Right kidney (tissue), 9 donors: ENCODE measurements around the gene GDF15.
A peak's percentile ranks its signal among the peaks of the same experiment; 100 is the strongest.
"Not testable (repeated sequence)": the region's sequence is repeated elsewhere in the genome, so short reads cannot be mapped to it uniquely, and the experiment has no call there.

Source experiments
- DNase-seq: peaks from one replicate; pipeline ENCODE4 v3.0.0-alpha.2; 2016
- long read RNA-seq, 8 donors: transcript quantifications; one replicate each; lab custom pipeline, GENCODE V29; 2026

GDF15 gene
- long read RNA-seq, donor 1, partial matches to known transcripts: 0 of 1 reads
- long read RNA-seq, donor 1, other reads (novel, unspliced or antisense): 0 of 1 reads
- long read RNA-seq, donor 2, partial matches to known transcripts: 0 of 2 reads
- long read RNA-seq, donor 2, other reads (novel, unspliced or antisense): 0 of 2 reads
- long read RNA-seq, donor 3, partial matches to known transcripts: 0 of 4 reads
- long read RNA-seq, donor 3, other reads (novel, unspliced or antisense): 0 of 4 reads
- long read RNA-seq, donor 4: 0 reads
- long read RNA-seq, donor 5, transcript GDF15-201 (2 exons, 1,200 nt): major isoform, 5 of 5 reads
- long read RNA-seq, donor 5, partial matches to known transcripts: 0 of 5 reads
- long read RNA-seq, donor 5, other reads (novel, unspliced or antisense): 0 of 5 reads
- long read RNA-seq, donor 6, transcript GDF15-201 (2 exons, 1,200 nt): major isoform, 7 of 8 reads
- long read RNA-seq, donor 6, partial matches to known transcripts: 0 of 8 reads
- long read RNA-seq, donor 6, other reads (novel, unspliced or antisense): 0 of 8 reads
- long read RNA-seq, donor 7: 0 reads
- long read RNA-seq, donor 8, partial matches to known transcripts: 0 of 2 reads
- long read RNA-seq, donor 8, other reads (novel, unspliced or antisense): 0 of 2 reads

- DNase-seq: no peak
Observed at GRCh38 chr19:18385675-18386542, at the start of gene GDF15. GDF15 (plus strand) TSS chr19:18386158; CDS start chr19:18386190, 32 bp downstream.

- DNase-seq: no peak
Observed at GRCh38 chr19:18338541-18338940, 47.4 kb upstream of the GDF15 start.

- no peak for DNase-seq
Observed at GRCh38 chr19:18339723-18340122, 46.2 kb upstream of the GDF15 start.

- peak; percentile 61 for DNase-seq
Observed at GRCh38 chr19:18340190-18340989, 45.6 kb upstream of the GDF15 start, which contains the start of gene PGPEP1. PGPEP1 (plus strand) TSS chr19:18340598; CDS start chr19:18340682, 84 bp downstream.

- no peak for DNase-seq
Observed at GRCh38 chr19:18340990-18341868, 44.7 kb upstream of the GDF15 start.

GRCh38 chr19:18342090-18342632, 43.8 kb upstream of the GDF15 start:
- no peak for DNase-seq

- no peak for DNase-seq
Observed at GRCh38 chr19:18344582-18344950, 41.4 kb upstream of the GDF15 start.

GRCh38 chr19:18345296-18345695, 40.7 kb upstream of the GDF15 start:
- DNase-seq: no peak

- no peak for DNase-seq
Observed at GRCh38 chr19:18346091-18346490, 39.9 kb upstream of the GDF15 start.

GRCh38 chr19:18348171-18348570, 37.8 kb upstream of the GDF15 start:
- no peak for DNase-seq

- DNase-seq: not testable (repeated sequence)
Observed at GRCh38 chr19:18348818-18349339, 37.1 kb upstream of the GDF15 start.

- no peak for DNase-seq
Observed at GRCh38 chr19:18349524-18350128, 36.3 kb upstream of the GDF15 start.

GRCh38 chr19:18350490-18350889, 35.5 kb upstream of the GDF15 start:
- no peak for DNase-seq

GRCh38 chr19:18351544-18351943, 34.4 kb upstream of the GDF15 start:
- no peak for DNase-seq

- DNase-seq: no peak
Observed at GRCh38 chr19:18353378-18354005, 32.5 kb upstream of the GDF15 start.

GRCh38 chr19:18354743-18355142, 31.2 kb upstream of the GDF15 start:
- DNase-seq: not testable (repeated sequence)

- DNase-seq: no peak
Observed at GRCh38 chr19:18357041-18357440, 28.9 kb upstream of the GDF15 start.

- DNase-seq: no peak
Observed at GRCh38 chr19:18361646-18362045, 24.3 kb upstream of the GDF15 start.

- no peak for DNase-seq
Observed at GRCh38 chr19:18362934-18363542, 22.9 kb upstream of the GDF15 start.
